ENCODE data around the gene KCNJ12.

The KCNJ12 gene

GRCh38 chr17:21467739-21468490 lies 91.8 kb downstream of the KCNJ12 start:
- Mint-ChIP-seq H3K27ac (no peak overlapping the region), H3K27me3 (ENCODE audit: low read depth) (peaks cover 39% of the 10 kb centered on the region), H3K9me3 (no peaks in the 10 kb centered on the region), H3K4me1 (peaks cover 10% of the 10 kb centered on the region), H3K4me3 (no peak overlapping the region), H3K36me3 (ENCODE audit: low read depth) (no peaks in the 10 kb centered on the region)
- TF ChIP-seq CTCF (IDR thresholded peaks at IDR 0.05; ENCODE audit: unreplicated experiment in 3 of 3): no peak
